WTC11 (cell line): ENCODE measurements around the gene CATSPERE. TPM values are rescaled to one million over a fixed set of nuclear protein-coding genes. Genes with fewer than 3 reads are reported as not detected.

ENCODE experiments used
- ATAC-seq: fragments of 200-7000 bp; cut with Tn5 transposase; 2 replicates; pipeline ENCODE4 v1.10.0; 2021; ENCODE audit warnings: mild to moderate bottlenecking, moderate library complexity
- CTCF ChIA-PET: fragments of 300-600 bp; sonication (Branson Sonifier 250); formaldehyde crosslinking; loops from one replicate; lab custom pipeline; 2021; ENCODE audit warnings: antibody characterized with exemption; lab: Charles Lee
- POLR2A ChIA-PET: fragments of 350-600 bp; sonication (Branson Sonifier 250); formaldehyde crosslinking; loops from one replicate; lab custom pipeline; 2021; ENCODE audit warnings: antibody characterized with exemption; lab: Charles Lee
- DNase-seq: peaks from one replicate; pipeline ENCODE4 v3.0.0; 2021; ENCODE audit warnings: low spot score
- H3K27ac Mint-ChIP-seq: 2 replicates; pipeline ENCODE4 v1.8.0; 2021; ENCODE audit warnings: mixed read lengths
- H3K27me3 Mint-ChIP-seq: 2 replicates; pipeline ENCODE4 v1.8.0; 2021; ENCODE audit warnings: low read depth, mild to moderate bottlenecking, moderate library complexity, mixed read lengths
- H3K36me3 Mint-ChIP-seq: 2 replicates; pipeline ENCODE4 v1.8.0; 2021; ENCODE audit warnings: mixed read lengths
- H3K4me1 Mint-ChIP-seq: 2 replicates; pipeline ENCODE4 v1.8.0; 2022; ENCODE audit warnings: mixed read lengths
- H3K4me3 Mint-ChIP-seq: 2 replicates; pipeline ENCODE4 v1.8.0; 2021; ENCODE audit warnings: mild to moderate bottlenecking, moderate library complexity, mixed read lengths
- H3K9me3 Mint-ChIP-seq: 2 replicates; pipeline ENCODE4 v1.8.0; 2021; ENCODE audit warnings: mixed read lengths
- AR ChIP-seq: fragments of 250-450 bp; sonication (Bioruptor Pico); IDR thresholded peaks from 2 replicates; pipeline ENCODE4 v1.9.0; 2021; ENCODE audit warnings: mild to moderate bottlenecking
- E2F4 ChIP-seq: sonication (generic); formaldehyde crosslinking; IDR thresholded peaks from 2 replicates; pipeline ENCODE4 v1.8.1; 2022; ENCODE audit warnings: low read depth, mild to moderate bottlenecking, moderate library complexity, missing genetic modification reagents, borderline replicate concordance
- GABPB1 ChIP-seq: sonication (generic); formaldehyde crosslinking; IDR thresholded peaks from 2 replicates; pipeline ENCODE4 v1.8.1; 2023; ENCODE audit warnings: mild to moderate bottlenecking, missing genetic modification reagents
- HMGA2 ChIP-seq: fragments of 250-450 bp; sonication (Bioruptor Pico); IDR thresholded peaks from 2 replicates; pipeline ENCODE4 v1.4.0; 2021; ENCODE audit warnings: mild to moderate bottlenecking, moderate library complexity
- PRRX2 ChIP-seq: fragments of 250-450 bp; sonication (Bioruptor Pico); IDR thresholded peaks from 2 replicates; pipeline ENCODE4 v1.8.0; 2021; ENCODE audit warnings: mild to moderate bottlenecking
- TEAD1 ChIP-seq: sonication (generic); formaldehyde crosslinking; IDR thresholded peaks from 2 replicates; pipeline ENCODE4 v1.8.0; 2022; ENCODE audit warnings: mild to moderate bottlenecking, missing genetic modification reagents
- TEAD4 ChIP-seq: sonication (generic); formaldehyde crosslinking; IDR thresholded peaks from 2 replicates; pipeline ENCODE4 v1.8.0; 2022; ENCODE audit warnings: mild to moderate bottlenecking, missing genetic modification reagents
- TP53 ChIP-seq: sonication (generic); formaldehyde crosslinking; IDR thresholded peaks from 2 replicates; pipeline ENCODE4 v1.8.1; 2023; ENCODE audit warnings: mild to moderate bottlenecking, missing genetic modification reagents
- ZNF416 ChIP-seq: fragments of 250-450 bp; sonication (Bioruptor Pico); IDR thresholded peaks from 2 replicates; pipeline ENCODE4 v1.9.0; 2021; ENCODE audit warnings: mild to moderate bottlenecking, inconsistent platforms
- ZNF532 ChIP-seq: fragments of 250-450 bp; sonication (Bioruptor Pico); IDR thresholded peaks from 2 replicates; pipeline ENCODE4 v1.9.0; 2021; ENCODE audit warnings: mild to moderate bottlenecking, borderline replicate concordance
- ZSCAN18 ChIP-seq: fragments of 250-450 bp; sonication (Bioruptor Pico); IDR thresholded peaks from 2 replicates; pipeline ENCODE4 v2.1.2; 2022; ENCODE audit warnings: mild to moderate bottlenecking, moderate library complexity
- total RNA-seq: library from RNA; stranded (reverse); gene quantifications from 3 replicates; pipeline ENCODE4 v1.2.3, GENCODE V29; 2021
- TF ChIP-seq, protein P1 (sequence below): fragments of 200-600 bp; IDR thresholded peaks from 2 replicates; pipeline ENCODE4 v1.8.0; 2022; ENCODE audit warnings: antibody characterized with exemption
- TF ChIP-seq, protein P2 (sequence below): fragments of 250-450 bp; sonication (Bioruptor Pico); conservative IDR thresholded peaks from 2 replicates; pipeline ENCODE4 v1.9.0; 2021; ENCODE audit warnings: mild to moderate bottlenecking
- TF ChIP-seq, protein P3 (sequence below): sonication (generic); formaldehyde crosslinking; IDR thresholded peaks from 2 replicates; pipeline ENCODE4 v1.8.1; 2022; ENCODE audit warnings: mild to moderate bottlenecking, moderate library complexity, missing genetic modification reagents
- TF ChIP-seq, protein P4 (sequence below): fragments of 250-450 bp; sonication (Bioruptor Pico); IDR thresholded peaks from 2 replicates; pipeline ENCODE4 v1.9.0; 2021; ENCODE audit warnings: moderate library complexity, mild to moderate bottlenecking, inconsistent platforms, borderline replicate concordance
- TF ChIP-seq, protein P5 (sequence below): sonication (generic); formaldehyde crosslinking; IDR thresholded peaks from 2 replicates; pipeline ENCODE4 v1.8.1; 2023; ENCODE audit warnings: mild to moderate bottlenecking, moderate library complexity, missing genetic modification reagents

Gene CATSPERE
- total RNA-seq, 1 experiment from 2014 or later: 0.66 TPM

- TF ChIP-seq, protein P1, sequence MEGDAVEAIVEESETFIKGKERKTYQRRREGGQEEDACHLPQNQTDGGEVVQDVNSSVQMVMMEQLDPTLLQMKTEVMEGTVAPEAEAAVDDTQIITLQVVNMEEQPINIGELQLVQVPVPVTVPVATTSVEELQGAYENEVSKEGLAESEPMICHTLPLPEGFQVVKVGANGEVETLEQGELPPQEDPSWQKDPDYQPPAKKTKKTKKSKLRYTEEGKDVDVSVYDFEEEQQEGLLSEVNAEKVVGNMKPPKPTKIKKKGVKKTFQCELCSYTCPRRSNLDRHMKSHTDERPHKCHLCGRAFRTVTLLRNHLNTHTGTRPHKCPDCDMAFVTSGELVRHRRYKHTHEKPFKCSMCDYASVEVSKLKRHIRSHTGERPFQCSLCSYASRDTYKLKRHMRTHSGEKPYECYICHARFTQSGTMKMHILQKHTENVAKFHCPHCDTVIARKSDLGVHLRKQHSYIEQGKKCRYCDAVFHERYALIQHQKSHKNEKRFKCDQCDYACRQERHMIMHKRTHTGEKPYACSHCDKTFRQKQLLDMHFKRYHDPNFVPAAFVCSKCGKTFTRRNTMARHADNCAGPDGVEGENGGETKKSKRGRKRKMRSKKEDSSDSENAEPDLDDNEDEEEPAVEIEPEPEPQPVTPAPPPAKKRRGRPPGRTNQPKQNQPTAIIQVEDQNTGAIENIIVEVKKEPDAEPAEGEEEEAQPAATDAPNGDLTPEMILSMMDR: no peak
- TF ChIP-seq GABPB1 (CRISPR knock-in tag): no peak
Measured at GRCh38 chr1:244444854-244445253, 16.2 kb upstream of the CATSPERE start (continued).

DNA sequence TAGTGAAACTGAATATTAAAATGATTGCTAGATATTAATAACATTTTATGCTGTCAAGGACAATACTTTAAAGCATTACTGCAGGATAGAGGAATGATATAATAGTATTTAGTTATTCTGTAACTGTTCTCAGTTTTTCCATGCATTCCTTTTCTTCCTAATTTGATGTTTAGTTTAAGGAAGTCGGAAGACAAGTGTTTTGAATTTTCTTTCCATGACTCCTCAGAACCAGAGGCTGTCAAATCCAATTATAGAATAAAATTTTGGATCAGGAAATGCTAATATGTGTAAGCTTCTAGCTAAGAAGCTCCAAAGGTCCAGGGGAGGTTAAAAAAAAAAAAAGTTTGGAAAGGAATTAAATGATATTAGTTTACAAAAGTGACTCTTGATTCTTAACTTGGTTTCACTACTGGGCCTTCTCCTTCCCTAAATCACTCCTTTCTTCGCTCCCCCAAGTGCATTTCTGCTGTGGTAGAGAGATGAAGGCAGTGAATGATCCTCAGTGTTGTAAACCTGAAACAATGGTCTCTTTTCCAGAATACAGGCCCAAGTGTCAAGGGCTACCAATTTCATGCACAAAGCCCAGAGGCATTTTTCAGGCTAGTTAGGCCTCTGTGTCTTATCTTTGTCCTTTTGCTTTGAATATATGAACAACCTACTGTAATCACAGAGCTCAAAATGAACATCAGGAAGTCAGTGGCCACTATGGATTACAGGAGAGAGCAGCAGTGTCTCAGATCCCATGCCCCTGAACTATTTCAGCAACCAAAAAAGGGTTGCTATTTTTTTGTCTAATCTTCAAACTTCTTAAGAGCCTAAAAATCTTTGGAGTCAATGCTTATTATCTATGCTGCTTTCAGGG, 15.5 kb upstream of the CATSPERE start:
- peak overlapping the region; percentile 94 for H3K27ac Mint-ChIP-seq
- H3K36me3 Mint-ChIP-seq: peaks cover 6% of the 10 kb centered on the region
- no peaks in the 10 kb centered on the region for H3K9me3 Mint-ChIP-seq
- ChIA-PET POLR2A (interaction anchor here (0.8 kb wide), 1 partner anchor 16 kb away, joined by 4 read pairs; the partner anchor contains the start of gene CATSPERE), CTCF (no interaction called here)
- ATAC-seq (no peak; the same call in 1 of the 2 replicates), DNase-seq (no peak)
- peaks cover 61% of the 10 kb centered on the region for H3K4me1 Mint-ChIP-seq
- H3K27me3 Mint-ChIP-seq: no peaks in the 10 kb centered on the region
- H3K4me3 Mint-ChIP-seq: no peak overlapping the region; the same call in 1 of the 2 replicates
- TF ChIP-seq TP53 (CRISPR knock-in tag): no peak
- no peak for TF ChIP-seq HMGA2 (CRISPR knock-in tag)
- TF ChIP-seq, protein P2, sequence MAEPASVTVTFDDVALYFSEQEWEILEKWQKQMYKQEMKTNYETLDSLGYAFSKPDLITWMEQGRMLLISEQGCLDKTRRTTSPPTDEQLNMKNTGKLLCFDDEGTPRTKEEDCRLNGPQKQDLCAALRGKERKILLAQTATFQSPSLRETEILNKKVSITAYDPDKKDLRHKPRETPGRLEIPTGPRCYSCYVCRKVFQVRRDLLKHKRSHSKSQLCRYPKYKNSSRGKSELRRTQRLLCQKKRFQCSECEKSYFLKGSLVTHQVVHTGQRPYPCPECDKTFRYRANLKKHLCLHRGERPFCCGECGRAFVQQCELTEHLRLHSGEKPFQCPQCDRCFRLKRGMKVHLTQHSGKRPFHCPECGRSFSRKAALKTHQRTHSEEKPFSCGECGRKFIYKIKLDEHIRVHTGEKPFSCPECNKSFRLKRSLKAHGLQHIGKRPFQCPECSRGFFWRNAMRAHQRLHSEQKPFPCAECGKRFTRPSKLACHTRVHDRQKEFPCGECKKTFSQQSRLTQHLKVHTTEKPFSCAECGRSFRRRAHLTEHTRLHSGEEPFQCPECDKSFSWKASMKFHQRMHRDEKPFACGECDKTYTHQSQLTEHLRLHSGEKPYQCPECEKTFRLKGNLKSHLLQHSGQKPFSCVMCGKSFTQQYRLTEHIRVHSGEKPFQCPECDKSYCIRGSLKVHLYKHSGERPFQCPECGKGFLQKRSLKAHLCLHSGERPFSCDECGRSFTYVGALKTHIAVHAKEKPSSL (CRISPR knock-in tag): no peak
- no peak for TF ChIP-seq TEAD4 (CRISPR knock-in tag)
- TF ChIP-seq ZNF532: no peak
- TF ChIP-seq PRRX2 (CRISPR knock-in tag): no peak
- no peak for TF ChIP-seq TEAD1 (CRISPR knock-in tag)
- TF ChIP-seq, protein P3, sequence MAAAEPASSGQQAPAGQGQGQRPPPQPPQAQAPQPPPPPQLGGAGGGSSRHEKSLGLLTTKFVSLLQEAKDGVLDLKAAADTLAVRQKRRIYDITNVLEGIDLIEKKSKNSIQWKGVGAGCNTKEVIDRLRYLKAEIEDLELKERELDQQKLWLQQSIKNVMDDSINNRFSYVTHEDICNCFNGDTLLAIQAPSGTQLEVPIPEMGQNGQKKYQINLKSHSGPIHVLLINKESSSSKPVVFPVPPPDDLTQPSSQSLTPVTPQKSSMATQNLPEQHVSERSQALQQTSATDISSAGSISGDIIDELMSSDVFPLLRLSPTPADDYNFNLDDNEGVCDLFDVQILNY (CRISPR knock-in tag): no peak
- TF ChIP-seq, protein P4, sequence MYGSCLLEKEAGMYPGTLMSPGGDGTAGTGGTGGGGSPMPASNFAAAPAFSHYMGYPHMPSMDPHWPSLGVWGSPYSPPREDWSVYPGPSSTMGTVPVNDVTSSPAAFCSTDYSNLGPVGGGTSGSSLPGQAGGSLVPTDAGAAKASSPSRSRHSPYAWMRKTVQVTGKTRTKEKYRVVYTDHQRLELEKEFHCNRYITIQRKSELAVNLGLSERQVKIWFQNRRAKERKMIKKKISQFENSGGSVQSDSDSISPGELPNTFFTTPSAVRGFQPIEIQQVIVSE (CRISPR knock-in tag): no peak
- TF ChIP-seq ZSCAN18: no peak
- TF ChIP-seq ZNF416 (CRISPR knock-in tag): no peak
- TF ChIP-seq AR (CRISPR knock-in tag): no peak
- TF ChIP-seq, protein P5, sequence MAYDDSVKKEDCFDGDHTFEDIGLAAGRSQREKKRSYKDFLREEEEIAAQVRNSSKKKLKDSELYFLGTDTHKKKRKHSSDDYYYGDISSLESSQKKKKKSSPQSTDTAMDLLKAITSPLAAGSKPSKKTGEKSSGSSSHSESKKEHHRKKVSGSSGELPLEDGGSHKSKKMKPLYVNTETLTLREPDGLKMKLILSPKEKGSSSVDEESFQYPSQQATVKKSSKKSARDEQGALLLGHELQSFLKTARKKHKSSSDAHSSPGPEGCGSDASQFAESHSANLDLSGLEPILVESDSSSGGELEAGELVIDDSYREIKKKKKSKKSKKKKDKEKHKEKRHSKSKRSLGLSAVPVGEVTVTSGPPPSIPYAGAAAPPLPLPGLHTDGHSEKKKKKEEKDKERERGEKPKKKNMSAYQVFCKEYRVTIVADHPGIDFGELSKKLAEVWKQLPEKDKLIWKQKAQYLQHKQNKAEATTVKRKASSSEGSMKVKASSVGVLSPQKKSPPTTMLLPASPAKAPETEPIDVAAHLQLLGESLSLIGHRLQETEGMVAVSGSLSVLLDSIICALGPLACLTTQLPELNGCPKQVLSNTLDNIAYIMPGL: no peak
- no peak for TF ChIP-seq E2F4
